PC-3 (cell line): Measurements from ENCODE around the gene ST6GALNAC6. TPM values are rescaled to one million over a fixed set of nuclear protein-coding genes. Genes with fewer than 3 reads are reported as not detected.

Experiments used
- ATAC-seq: fragments of 200-7000 bp; cut with Tn5 transposase; 2 replicates; pipeline ENCODE4 v1.9.1; 2020; ENCODE audit warnings: mild to moderate bottlenecking, moderate library complexity
- BruUV-seq: library from RNA; stranded (reverse); fragments of 400-500 nt; replicated peaks from 2 replicates; lab custom pipeline; 2021; lab: Mats Ljungman, UMichigan
- CTCF ChIA-PET: fragments of 300-600 bp; sonication (Branson Sonifier 250); formaldehyde crosslinking; loops from one replicate; lab custom pipeline; 2022; ENCODE audit warnings: antibody characterized with exemption; lab: Charles Lee
- POLR2A ChIA-PET: fragments of 300-600 bp; sonication (Branson Sonifier 250); formaldehyde crosslinking; loops from one replicate; lab custom pipeline; 2022; ENCODE audit warnings: antibody characterized with exemption; ENCODE audit not compliant: unreplicated experiment; lab: Charles Lee
- DNase-seq: peaks from one replicate; pipeline ENCODE4 v3.0.0-alpha.2; 2015
- H2AFZ ChIP-seq: fragments of 300-600 bp; sonication (generic); 2 replicates; pipeline ENCODE4 v1.6.0; 2016; ENCODE audit warnings: antibody characterized with exemption, low read length
- H3F3A ChIP-seq: fragments of 300-600 bp; sonication (generic); one replicate; pipeline ENCODE4 v1.6.0; 2017; ENCODE audit warnings: antibody characterized with exemption, low read length, control low read depth, mild to moderate bottlenecking; ENCODE audit not compliant: unreplicated experiment
- H3K27ac ChIP-seq: fragments of 300-600 bp; sonication (generic); 2 replicates; pipeline ENCODE4 v1.5.1; 2016; ENCODE audit warnings: mild to moderate bottlenecking, low read length
- H3K27me3 ChIP-seq: fragments of 300-600 bp; sonication (generic); 2 replicates; pipeline ENCODE4 v1.6.1; 2016; ENCODE audit warnings: low read length, mixed read lengths
- H3K36me3 ChIP-seq: fragments of 300-600 bp; sonication (generic); 2 replicates; pipeline ENCODE4 v1.6.1; 2016; ENCODE audit warnings: low read depth, mixed run types, low read length, mixed read lengths
- H3K4me1 ChIP-seq: fragments of 300-600 bp; sonication (generic); 2 replicates; pipeline ENCODE4 v1.5.1; 2016; ENCODE audit warnings: low read length; ENCODE audit not compliant: insufficient read depth
- H3K4me2 ChIP-seq: fragments of 300-600 bp; sonication (generic); 2 replicates; pipeline ENCODE4 v1.6.0; 2016; ENCODE audit warnings: low read length
- H3K4me3 ChIP-seq: fragments of 300-600 bp; sonication (generic); 2 replicates; pipeline ENCODE4 v1.5.1; 2016; ENCODE audit warnings: mild to moderate bottlenecking, low read length, mixed read lengths
- H3K79me2 ChIP-seq: fragments of 300-600 bp; sonication (generic); 2 replicates; pipeline ENCODE4 v1.6.1; 2017; ENCODE audit warnings: low read length, mixed read lengths
- H3K9ac ChIP-seq: fragments of 300-600 bp; sonication (generic); 2 replicates; pipeline ENCODE4 v1.6.0; 2016; ENCODE audit warnings: mild to moderate bottlenecking, low read length
- H3K9me2 ChIP-seq: fragments of 300-600 bp; sonication (generic); replicated peaks from 2 replicates; pipeline ENCODE4 v1.6.1; 2016; ENCODE audit warnings: mixed run types, low read length, mixed read lengths
- H3K9me3 ChIP-seq: fragments of 300-600 bp; sonication (generic); 2 replicates; pipeline ENCODE4 v1.6.1; 2016; ENCODE audit warnings: low read length, mixed read lengths
- H4K20me1 ChIP-seq: fragments of 300-600 bp; sonication (generic); 2 replicates; pipeline ENCODE4 v1.6.1; 2016; ENCODE audit warnings: low read length, mixed read lengths
- EZH2 ChIP-seq: fragments of 300-600 bp; sonication (generic); IDR thresholded peaks from one replicate; pipeline ENCODE4 v1.6.1; 2017; ENCODE audit warnings: antibody characterized with exemption, mild to moderate bottlenecking, low read length; ENCODE audit not compliant: unreplicated experiment
- EZH2phosphoT487 ChIP-seq: fragments of 300-600 bp; sonication (generic); IDR thresholded peaks from 2 replicates; pipeline ENCODE4 v1.6.1; 2018; ENCODE audit warnings: mild to moderate bottlenecking, antibody characterized with exemption, low read length, borderline replicate concordance
- intact Hi-C: fragments of 100-400 bp; cut with micrococcal nuclease; formaldehyde crosslinking; loops from 2 replicates; pipeline ENCODE4 v1.9.0; 2023
- total RNA-seq: library from RNA; depleted of rRNA; stranded (reverse); fragments of >200 nt; gene quantifications from 2 replicates; pipeline ENCODE4 v1.2.3, GENCODE V29; 2014
- TF ChIP-seq, protein P1 (sequence below): fragments of 300-600 bp; sonication (generic); conservative IDR thresholded peaks from 2 replicates; pipeline ENCODE4 v1.5.1; 2017; ENCODE audit warnings: antibody characterized with exemption, low read depth, mild to moderate bottlenecking, low read length

Gene ST6GALNAC6
- total RNA-seq, 1 experiment from 2014 or later = 14.5 TPM

DNA sequence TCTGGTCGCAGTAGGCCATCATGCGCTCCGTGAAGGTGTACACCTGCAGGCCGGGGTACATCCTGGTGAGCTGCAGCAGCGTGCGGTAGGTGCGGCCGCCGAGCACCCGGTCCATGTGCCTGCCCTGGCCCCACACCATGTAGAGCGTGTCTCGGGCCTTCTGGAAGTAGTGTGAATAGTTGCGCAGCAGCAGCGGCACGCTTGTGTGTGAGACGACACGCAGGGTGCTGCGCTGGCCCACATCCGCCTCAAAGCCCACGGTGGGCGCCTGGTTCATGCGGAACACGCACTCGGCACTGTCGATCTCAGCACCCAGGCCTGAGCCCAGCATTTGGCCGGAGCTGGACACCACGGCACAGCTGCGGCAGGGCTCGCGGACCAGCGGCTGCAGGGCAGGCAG lies 12.9 kb upstream of the ST6GALNAC6 start:
- TF ChIP-seq, protein P1, sequence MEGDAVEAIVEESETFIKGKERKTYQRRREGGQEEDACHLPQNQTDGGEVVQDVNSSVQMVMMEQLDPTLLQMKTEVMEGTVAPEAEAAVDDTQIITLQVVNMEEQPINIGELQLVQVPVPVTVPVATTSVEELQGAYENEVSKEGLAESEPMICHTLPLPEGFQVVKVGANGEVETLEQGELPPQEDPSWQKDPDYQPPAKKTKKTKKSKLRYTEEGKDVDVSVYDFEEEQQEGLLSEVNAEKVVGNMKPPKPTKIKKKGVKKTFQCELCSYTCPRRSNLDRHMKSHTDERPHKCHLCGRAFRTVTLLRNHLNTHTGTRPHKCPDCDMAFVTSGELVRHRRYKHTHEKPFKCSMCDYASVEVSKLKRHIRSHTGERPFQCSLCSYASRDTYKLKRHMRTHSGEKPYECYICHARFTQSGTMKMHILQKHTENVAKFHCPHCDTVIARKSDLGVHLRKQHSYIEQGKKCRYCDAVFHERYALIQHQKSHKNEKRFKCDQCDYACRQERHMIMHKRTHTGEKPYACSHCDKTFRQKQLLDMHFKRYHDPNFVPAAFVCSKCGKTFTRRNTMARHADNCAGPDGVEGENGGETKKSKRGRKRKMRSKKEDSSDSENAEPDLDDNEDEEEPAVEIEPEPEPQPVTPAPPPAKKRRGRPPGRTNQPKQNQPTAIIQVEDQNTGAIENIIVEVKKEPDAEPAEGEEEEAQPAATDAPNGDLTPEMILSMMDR = no peak
- no peak for TF ChIP-seq EZH2
- no peak for TF ChIP-seq EZH2phosphoT487
- Histone ChIP-seq H4K20me1 (no peaks in the 10 kb centered on the region), H3K27me3 (no peaks in the 10 kb centered on the region), H2AFZ (no peak overlapping the region), H3K4me3 (no peak overlapping the region), H3K9me2 (no peaks in the 10 kb centered on the region), H3F3A (no peaks in the 10 kb centered on the region), H3K9me3 (no peaks in the 10 kb centered on the region), H3K79me2 (peaks cover 19% of the 10 kb centered on the region), H3K9ac (no peak overlapping the region), H3K4me1 (peaks cover 15% of the 10 kb centered on the region; the same call in 1 of the 2 replicates), H3K4me2 (no peak overlapping the region), H3K27ac (no peak overlapping the region), H3K36me3 (no peaks in the 10 kb centered on the region)
- ChIA-PET CTCF (no interaction called here), POLR2A (no interaction called here)
- intact Hi-C loops = loop anchor here (5.0 to 10.0 kb wide), 2 partner anchors 110 to 337 kb away; partner anchors contain the start of gene FPGS
- ATAC-seq = no peak
- DNase-seq = no peak
- BruUV-seq = no TSS peak

- intact Hi-C loops = loop anchor here (5.0 to 10.0 kb wide), 2 partner anchors 108 to 336 kb away; partner anchors contain the start of gene FPGS
- DNase-seq (no peak), ATAC-seq (peak; percentile 17; the same call in 1 of the 2 replicates)
- Histone ChIP-seq H3F3A (no peaks in the 10 kb centered on the region), H3K9me2 (no peaks in the 10 kb centered on the region), H3K36me3 (no peaks in the 10 kb centered on the region), H3K27me3 (no peaks in the 10 kb centered on the region), H2AFZ (no peak overlapping the region), H3K4me3 (no peak overlapping the region), H3K9ac (no peak overlapping the region), H3K79me2 (peaks cover 9% of the 10 kb centered on the region; the same call in 1 of the 2 replicates), H3K4me1 (peaks cover 6% of the 10 kb centered on the region; the same call in 1 of the 2 replicates), H3K27ac (no peak overlapping the region), H4K20me1 (no peaks in the 10 kb centered on the region), H3K4me2 (no peak overlapping the region), H3K9me3 (no peaks in the 10 kb centered on the region)
- no TSS peak for BruUV-seq
- TF ChIP-seq, protein P1 = peak; percentile 41; the same call in 1 of the 2 replicates
- TF ChIP-seq EZH2 = no peak
- TF ChIP-seq EZH2phosphoT487 = no peak
- ChIA-PET CTCF (no interaction called here), POLR2A (interaction anchor here (0.6 kb wide), 2 partner anchors 11 to 1503 kb away, joined by 3 to 12 read pairs; partner anchors contain the start of gene ST6GALNAC6)
Measured at GRCh38 chr9:127910613-127911205, 11.3 kb upstream of the ST6GALNAC6 start.

- Histone ChIP-seq H3K9me3 (no peaks in the 10 kb centered on the region), H3K27ac (no peak overlapping the region), H3K4me2 (no peak overlapping the region), H3F3A (no peaks in the 10 kb centered on the region), H3K79me2 (peaks cover 2% of the 10 kb centered on the region; the same call in 1 of the 2 replicates), H2AFZ (no peak overlapping the region), H3K36me3 (no peaks in the 10 kb centered on the region), H3K9ac (no peak overlapping the region), H3K4me1 (no peaks in the 10 kb centered on the region), H4K20me1 (no peaks in the 10 kb centered on the region), H3K4me3 (no peak overlapping the region), H3K27me3 (no peaks in the 10 kb centered on the region), H3K9me2 (no peaks in the 10 kb centered on the region)
- TF ChIP-seq, protein P1 = no peak
- TF ChIP-seq EZH2 = no peak
- no peak for TF ChIP-seq EZH2phosphoT487
- DNase-seq = no peak
- intact Hi-C loops = loop anchor here (5.0 to 10.0 kb wide), 2 partner anchors 108 to 335 kb away; partner anchors contain the start of gene FPGS
- no peak for ATAC-seq
- ChIA-PET POLR2A (interaction anchor here (0.7 kb wide), 1 partner anchor 12 kb away, joined by 3 read pairs; no protein-coding TSS in a partner anchor), CTCF (no interaction called here)
- BruUV-seq = no TSS peak
Measured at GRCh38 chr9:127909839-127910273, 10.5 kb upstream of the ST6GALNAC6 start.
